ENCODE data around the gene OR6J1. TPM values are rescaled to one million over a fixed set of nuclear protein-coding genes. Genes with fewer than 3 reads are reported as not detected.

Gene OR6J1
- total RNA-seq, 1 donor: not detected

DNA sequence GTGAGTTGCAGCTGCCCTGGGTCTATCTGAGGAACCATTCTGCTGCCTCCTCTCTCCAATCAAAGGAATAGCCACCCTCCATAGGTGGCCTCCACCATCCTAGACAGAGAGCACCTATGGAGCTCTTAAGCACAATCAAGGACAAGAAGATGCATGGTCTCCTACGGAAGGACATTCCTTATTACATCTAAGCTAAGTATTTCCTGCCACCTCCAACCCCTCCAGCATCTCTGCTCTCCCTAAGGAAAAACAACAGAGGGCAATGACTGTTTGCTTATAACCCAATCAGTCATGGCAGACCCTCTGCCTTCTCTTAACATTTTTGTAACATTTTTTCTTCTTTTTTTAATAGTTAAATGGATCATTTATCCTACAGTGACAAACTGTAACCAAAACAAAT lies 14.8 kb upstream of the OR6J1 start:
- no peak for DNase-seq (ENCODE audit: low read depth)
- no peak overlapping the region for H3K4me3 ChIP-seq (ENCODE audit: low read depth, low read length)
- TF ChIP-seq, protein P1, sequence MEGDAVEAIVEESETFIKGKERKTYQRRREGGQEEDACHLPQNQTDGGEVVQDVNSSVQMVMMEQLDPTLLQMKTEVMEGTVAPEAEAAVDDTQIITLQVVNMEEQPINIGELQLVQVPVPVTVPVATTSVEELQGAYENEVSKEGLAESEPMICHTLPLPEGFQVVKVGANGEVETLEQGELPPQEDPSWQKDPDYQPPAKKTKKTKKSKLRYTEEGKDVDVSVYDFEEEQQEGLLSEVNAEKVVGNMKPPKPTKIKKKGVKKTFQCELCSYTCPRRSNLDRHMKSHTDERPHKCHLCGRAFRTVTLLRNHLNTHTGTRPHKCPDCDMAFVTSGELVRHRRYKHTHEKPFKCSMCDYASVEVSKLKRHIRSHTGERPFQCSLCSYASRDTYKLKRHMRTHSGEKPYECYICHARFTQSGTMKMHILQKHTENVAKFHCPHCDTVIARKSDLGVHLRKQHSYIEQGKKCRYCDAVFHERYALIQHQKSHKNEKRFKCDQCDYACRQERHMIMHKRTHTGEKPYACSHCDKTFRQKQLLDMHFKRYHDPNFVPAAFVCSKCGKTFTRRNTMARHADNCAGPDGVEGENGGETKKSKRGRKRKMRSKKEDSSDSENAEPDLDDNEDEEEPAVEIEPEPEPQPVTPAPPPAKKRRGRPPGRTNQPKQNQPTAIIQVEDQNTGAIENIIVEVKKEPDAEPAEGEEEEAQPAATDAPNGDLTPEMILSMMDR (IDR thresholded peaks at IDR 0.05; ENCODE audit: insufficient read depth, low read depth, low read length): no peak

DNA sequence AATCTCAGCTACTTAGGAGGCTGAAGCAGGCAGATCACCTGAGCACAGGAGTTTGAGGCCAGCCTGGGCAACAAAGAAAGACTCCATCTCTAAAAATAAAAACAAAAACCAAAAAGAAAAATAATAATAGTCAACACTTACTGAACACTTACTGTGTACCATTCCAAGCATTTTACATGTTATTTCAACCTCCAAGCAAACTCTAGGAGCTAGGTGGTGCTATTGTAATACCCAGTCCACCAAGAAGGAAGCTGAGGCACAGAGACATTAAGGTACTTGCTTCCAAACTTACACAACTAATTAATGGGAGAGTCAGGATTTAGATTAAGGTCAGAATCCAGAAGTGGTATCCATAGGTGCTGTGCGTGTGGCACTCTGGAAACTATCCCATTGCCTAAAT lies 13.7 kb upstream of the OR6J1 start:
- no peak overlapping the region for H3K4me3 ChIP-seq (ENCODE audit: low read depth, low read length)
- DNase-seq (ENCODE audit: low read depth): peak; percentile 74
- TF ChIP-seq, protein P1 (IDR thresholded peaks at IDR 0.05; ENCODE audit: insufficient read depth, low read depth, low read length): peak; percentile 64

DNA sequence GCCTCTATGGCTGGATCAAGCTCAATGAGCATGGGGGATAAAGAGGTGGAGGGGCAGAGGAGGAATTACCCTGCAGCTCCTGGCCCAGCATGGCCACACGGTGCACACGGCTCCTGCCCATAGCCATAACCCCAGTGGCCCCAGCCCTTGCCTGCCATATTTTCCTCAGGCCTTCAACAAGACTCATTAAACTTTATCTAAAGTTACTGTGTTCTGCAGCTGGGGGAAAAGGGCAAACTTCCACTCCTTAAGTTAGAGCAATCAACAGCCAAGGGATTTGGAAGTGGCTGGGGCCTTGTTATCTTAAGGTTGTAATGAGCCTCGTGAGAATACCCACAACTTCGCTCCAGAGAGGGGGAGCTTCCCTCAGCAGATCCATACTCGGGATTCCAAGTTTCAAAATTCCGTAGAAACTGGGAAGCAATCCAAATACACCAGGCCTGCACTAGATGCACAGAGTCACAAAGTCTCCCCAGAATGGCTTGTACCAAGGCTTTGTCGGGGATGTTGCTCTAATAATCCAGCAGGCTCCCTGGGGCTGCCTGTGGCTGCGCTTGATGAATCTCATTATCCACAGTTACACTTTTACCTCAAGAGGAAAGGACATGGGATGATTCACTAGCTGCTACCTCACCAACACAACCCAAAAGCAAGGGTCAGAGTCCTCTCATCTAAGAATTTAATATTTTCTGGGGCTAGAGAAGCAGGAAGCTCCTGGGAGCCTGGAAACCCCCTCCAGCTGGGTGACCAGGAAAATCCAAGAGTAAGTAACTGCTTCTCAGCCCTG lies 13.0 kb upstream of the OR6J1 start:
- TF ChIP-seq, protein P1 (IDR thresholded peaks at IDR 0.05; ENCODE audit: insufficient read depth, low read depth, low read length): no peak
- H3K4me3 ChIP-seq (ENCODE audit: low read depth, low read length): no peak overlapping the region
- DNase-seq (ENCODE audit: low read depth): peak; percentile 85

DNA sequence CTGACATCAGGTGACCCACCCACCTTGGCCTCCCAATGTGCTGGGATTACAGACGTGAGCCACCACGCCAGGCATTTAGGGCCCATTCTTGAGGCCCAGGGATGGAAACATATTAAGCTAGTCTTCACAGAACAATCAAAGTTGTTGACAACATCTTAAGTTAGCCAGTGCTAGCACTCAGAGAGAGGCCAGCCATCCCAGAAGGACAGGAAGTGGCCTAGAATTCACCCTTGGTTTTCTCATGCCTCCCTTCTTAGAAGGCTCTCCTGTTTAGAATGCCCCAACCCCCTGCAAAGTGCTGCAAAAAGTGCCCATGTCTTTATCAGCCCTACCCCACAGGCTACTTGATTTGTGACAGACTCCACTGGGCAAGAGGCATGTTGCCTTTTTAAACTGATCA lies 12.1 kb upstream of the OR6J1 start:
- TF ChIP-seq, protein P1 (IDR thresholded peaks at IDR 0.05; ENCODE audit: insufficient read depth, low read depth, low read length): no peak
- DNase-seq (ENCODE audit: low read depth): no peak
- H3K4me3 ChIP-seq (ENCODE audit: low read depth, low read length): no peak overlapping the region

DNA sequence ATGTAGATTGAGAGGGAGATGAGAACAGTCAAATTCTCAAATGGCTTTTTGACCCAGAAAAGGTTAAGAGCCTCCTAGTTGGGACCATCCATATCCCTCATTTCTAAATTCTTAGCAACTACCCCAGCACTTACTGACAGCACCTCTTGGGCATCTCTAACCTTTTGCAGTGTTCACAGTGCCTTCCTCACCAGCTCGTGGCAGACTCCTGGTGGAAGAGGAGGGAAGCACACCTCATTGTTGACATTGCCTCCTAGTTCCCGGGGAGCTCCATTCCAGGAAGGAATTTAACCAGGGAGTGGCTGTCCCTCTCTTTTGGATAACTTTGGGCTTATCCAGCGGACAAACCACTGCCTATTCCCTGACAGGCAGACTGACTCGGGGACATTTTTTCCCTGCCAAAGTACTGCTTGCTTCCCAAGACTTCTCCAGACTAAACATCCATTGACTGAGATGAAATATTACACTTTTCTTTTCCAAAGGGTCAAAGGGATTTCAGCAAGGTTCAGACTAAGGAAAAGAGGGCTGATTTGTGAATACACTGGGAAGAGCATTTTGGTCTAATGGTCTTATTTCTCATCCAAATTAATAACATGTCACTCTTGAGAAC lies 9.0 kb upstream of the OR6J1 start:
- peak; percentile 77 for DNase-seq (ENCODE audit: low read depth)
- TF ChIP-seq, protein P1 (IDR thresholded peaks at IDR 0.05; ENCODE audit: insufficient read depth, low read depth, low read length): peak; percentile 99

DNA sequence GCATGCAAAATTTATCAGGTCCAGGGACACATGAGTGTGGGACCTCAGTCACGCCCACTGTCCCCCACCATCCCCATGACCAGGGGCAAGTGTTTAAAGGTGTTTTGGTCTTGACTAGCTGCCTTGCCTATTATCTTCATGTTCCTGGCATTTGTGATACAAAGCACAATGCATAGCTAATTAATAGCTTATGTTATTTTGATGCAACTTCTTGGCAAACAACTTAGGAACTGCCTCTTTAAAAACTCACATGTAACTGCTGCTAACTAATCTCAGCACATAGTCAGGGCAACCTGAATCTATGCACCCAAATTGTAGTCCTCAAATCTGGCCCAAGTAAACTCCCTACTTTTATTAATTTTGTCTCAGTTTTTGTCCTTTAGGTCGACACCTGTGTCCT lies 7.4 kb upstream of the OR6J1 start:
- TF ChIP-seq, protein P1 (IDR thresholded peaks at IDR 0.05; ENCODE audit: insufficient read depth, low read depth, low read length): no peak
- H3K4me3 ChIP-seq (ENCODE audit: low read depth, low read length): no peak overlapping the region
- no peak for DNase-seq (ENCODE audit: low read depth)

More for the DNA sequence above, 9.0 kb upstream of the OR6J1 start:
- no peak overlapping the region for H3K4me3 ChIP-seq (ENCODE audit: low read depth, low read length)
